Left lobe of liver (tissue), 2 donors: ENCODE results near the gene CRK. TPM values are rescaled to one million over a fixed set of nuclear protein-coding genes. Genes with fewer than 3 reads are reported as not detected.

Experiments
- ATAC-seq: fragments of 200-7000 bp; cut with Tn5 transposase; one replicate; pipeline ENCODE4 v1.9.1; 2020; ENCODE audit warnings: mild to moderate bottlenecking, moderate library complexity
- DNase-seq: peaks from one replicate; pipeline ENCODE4 v3.0.0-alpha.2; 2020; ENCODE audit warnings: low spot score
- total RNA-seq: library from RNA; stranded (reverse); gene quantifications from one replicate; pipeline ENCODE4 v1.2.1, GENCODE V29; 2021
- donor health status: DM: no; HTN: no; CAD: no; lungs with moderate emphysema.
- donor health status: DM: no; HTN: yes; CAD: no.

The CRK gene
- 33.7 TPM for total RNA-seq

GRCh38 chr17:1455797-1456599, at the start of gene CRK:
Gene CRK (minus strand): TSS chr17:1456232. CDS start chr17:1456117, 115 bp downstream.
- peak; percentile 80 for ATAC-seq
- DNase-seq: peak; percentile 97

- DNase-seq (no peak), ATAC-seq (no peak)
Measured at GRCh38 chr17:1505586-1505985, 49.6 kb upstream of the CRK start.

- DNase-seq: no peak
- ATAC-seq: no peak
Measured at GRCh38 chr17:1504866-1505265, 48.8 kb upstream of the CRK start.

- no peak for DNase-seq
- ATAC-seq: no peak
Measured at GRCh38 chr17:1503699-1504098, 47.7 kb upstream of the CRK start.

GRCh38 chr17:1498869-1499268, 42.8 kb upstream of the CRK start:
- DNase-seq (no peak), ATAC-seq (no peak)

GRCh38 chr17:1498233-1498632, 42.2 kb upstream of the CRK start:
- ATAC-seq (no peak), DNase-seq (no peak)

- ATAC-seq: no peak
- no peak for DNase-seq
Measured at GRCh38 chr17:1497831-1498230, 41.8 kb upstream of the CRK start.

GRCh38 chr17:1496869-1497268, 40.8 kb upstream of the CRK start:
- ATAC-seq (no peak), DNase-seq (no peak)

GRCh38 chr17:1495265-1495989, 39.4 kb upstream of the CRK start:
- DNase-seq (no peak), ATAC-seq (no peak)

GRCh38 chr17:1494736-1495253, 38.8 kb upstream of the CRK start:
- ATAC-seq (no peak), DNase-seq (no peak)

GRCh38 chr17:1494203-1494602, 38.2 kb upstream of the CRK start:
- ATAC-seq: no peak
- no peak for DNase-seq

GRCh38 chr17:1493291-1493980, 37.4 kb upstream of the CRK start:
- DNase-seq: no peak
- no peak for ATAC-seq

GRCh38 chr17:1492249-1493206, 36.5 kb upstream of the CRK start, which contains the start of gene MYO1C:
Gene MYO1C (minus strand): TSS chr17:1492686. CDS start chr17:1492487, 199 bp downstream.
- DNase-seq: no peak
- ATAC-seq: no peak

GRCh38 chr17:1491443-1492248, 35.6 kb upstream of the CRK start:
- ATAC-seq: peak; percentile 68
- peak; percentile 77 for DNase-seq

GRCh38 chr17:1490643-1491442, 34.8 kb upstream of the CRK start:
- ATAC-seq (peak; percentile 62), DNase-seq (peak; percentile 77)

GRCh38 chr17:1488826-1489270, 32.8 kb upstream of the CRK start:
- DNase-seq: no peak
- no peak for ATAC-seq

GRCh38 chr17:1487939-1488825, 32.1 kb upstream of the CRK start:
- ATAC-seq: peak; percentile 67
- DNase-seq: peak; percentile 85
